Renal cortex interstitium (tissue), 11 donors: ENCODE data around the gene KLF15. TPM values are rescaled to one million over a fixed set of nuclear protein-coding genes. Genes with fewer than 3 reads are reported as not detected.

Source experiments
- DNase-seq, 11 donors: peaks; one replicate each; pipeline ENCODE4 v3.0.0-alpha.2; 2013; ENCODE audit warnings: low read depth in 9 of 11, low spot score in 4 of 11; ENCODE audit errors: extremely low read depth in 1 of 11
- polyA plus RNA-seq, 3 donors: library from polyadenylated mRNA; unstranded; fragments of 120-200 nt; gene quantifications; one replicate each; pipeline ENCODE4 v1.2.1, GENCODE V29; 2013; ENCODE audit not compliant: insufficient read length in 3 of 3

The KLF15 gene
- polyA plus RNA-seq, 3 donors: 11.9 to 15.5 (median 15.4) TPM

- DNase-seq: no peak
Measured at GRCh38 chr3:126392246-126392645, 35.0 kb upstream of the KLF15 start.

- DNase-seq: no peak
Measured at GRCh38 chr3:126391631-126392030, 34.4 kb upstream of the KLF15 start.

- no peak for DNase-seq
Measured at GRCh38 chr3:126390751-126391150, 33.5 kb upstream of the KLF15 start.

GRCh38 chr3:126390201-126390600 lies 33.0 kb upstream of the KLF15 start:
- DNase-seq: no peak

GRCh38 chr3:126389794-126390146 lies 32.6 kb upstream of the KLF15 start:
- DNase-seq: no peak

- DNase-seq: peak; percentile 65 to 87 (median 81)
Measured at GRCh38 chr3:126389112-126389793, 32.0 kb upstream of the KLF15 start.

GRCh38 chr3:126381966-126382365 lies 24.8 kb upstream of the KLF15 start:
- no peak for DNase-seq

GRCh38 chr3:126380011-126380768 lies 23.0 kb upstream of the KLF15 start:
- DNase-seq: no peak

GRCh38 chr3:126378341-126378751 lies 21.1 kb upstream of the KLF15 start:
- DNase-seq: no peak

- DNase-seq: no peak
Measured at GRCh38 chr3:126377211-126377610, 20.0 kb upstream of the KLF15 start.

- no peak for DNase-seq
Measured at GRCh38 chr3:126376444-126376843, 19.2 kb upstream of the KLF15 start.

GRCh38 chr3:126375835-126376331 lies 18.7 kb upstream of the KLF15 start:
- no peak for DNase-seq

GRCh38 chr3:126373682-126374601 lies 16.7 kb upstream of the KLF15 start:
- DNase-seq: no peak

GRCh38 chr3:126373146-126373613 lies 16.0 kb upstream of the KLF15 start:
- no peak for DNase-seq

GRCh38 chr3:126372413-126373145 lies 15.4 kb upstream of the KLF15 start:
- no peak for DNase-seq

- no peak for DNase-seq
Measured at GRCh38 chr3:126371096-126371705, 14.0 kb upstream of the KLF15 start.

- DNase-seq: no peak
Measured at GRCh38 chr3:126370606-126371005, 13.4 kb upstream of the KLF15 start.

GRCh38 chr3:126370055-126370454 lies 12.8 kb upstream of the KLF15 start:
- DNase-seq: no peak
